MCF 10A (cell line): Measurements from ENCODE around the gene TKT. TPM values are rescaled to one million over a fixed set of nuclear protein-coding genes. Genes with fewer than 3 reads are reported as not detected.
A peak's percentile ranks its signal among the peaks of the same experiment; 100 is the strongest.

Experiments used
- BruUV-seq: library from RNA; stranded (reverse); fragments of 400-500 nt; replicated peaks from 2 replicates; lab custom pipeline; 2021; lab: Mats Ljungman, UMichigan
- CTCF ChIA-PET: fragments of 300-600 bp; sonication (Branson Sonifier 250); formaldehyde crosslinking; extraction: SDS; loops from one replicate; lab custom pipeline; 2021; ENCODE audit warnings: antibody characterized with exemption, inconsistent platforms; lab: Yijun Ruan, JAX
- POLR2A ChIA-PET: fragments of 300-600, 350-650 bp; sonication (Branson Sonifier 250); formaldehyde crosslinking; extraction: SDS; loops from one replicate; lab custom pipeline; 2020; ENCODE audit warnings: antibody characterized with exemption, inconsistent platforms; lab: Yijun Ruan, JAX
- DNase-seq: peaks from one replicate; pipeline ENCODE4 v3.0.0-alpha.2; 2018; ENCODE audit not compliant: unreplicated experiment
- H3K27ac Mint-ChIP-seq: one replicate; pipeline ENCODE4 v1.8.0; 2022; ENCODE audit warnings: mild to moderate bottlenecking, low read depth, mixed read lengths; ENCODE audit not compliant: unreplicated experiment
- H3K27me3 Mint-ChIP-seq: one replicate; pipeline ENCODE4 v1.8.0; 2022; ENCODE audit warnings: mixed read lengths; ENCODE audit not compliant: insufficient read depth, unreplicated experiment
- H3K36me3 Mint-ChIP-seq: one replicate; pipeline ENCODE4 v1.8.0; 2022; ENCODE audit warnings: mild to moderate bottlenecking, moderate library complexity, mixed read lengths; ENCODE audit not compliant: insufficient read depth, unreplicated experiment
- H3K4me1 Mint-ChIP-seq: one replicate; pipeline ENCODE4 v1.8.0; 2022; ENCODE audit warnings: mixed read lengths; ENCODE audit not compliant: insufficient read depth, unreplicated experiment
- H3K4me3 Mint-ChIP-seq: one replicate; pipeline ENCODE4 v1.8.0; 2022; ENCODE audit warnings: mild to moderate bottlenecking, moderate library complexity, mixed read lengths; ENCODE audit not compliant: unreplicated experiment
- H3K9me3 Mint-ChIP-seq: one replicate; pipeline ENCODE4 v1.8.0; 2022; ENCODE audit warnings: mixed read lengths; ENCODE audit not compliant: unreplicated experiment
- CTCF ChIP-seq: fragments of 200-600 bp; IDR thresholded peaks from one replicate; pipeline ENCODE4 v1.8.0; 2022; ENCODE audit warnings: antibody characterized with exemption, mild to moderate bottlenecking; ENCODE audit not compliant: unreplicated experiment
- intact Hi-C: fragments of 100-400 bp; cut with micrococcal nuclease; formaldehyde crosslinking; loops from 2 replicates; pipeline ENCODE4 v1.14.1; 2022
- total RNA-seq: library from RNA; stranded (reverse); gene quantifications from 2 replicates; pipeline ENCODE4 v1.2.3, GENCODE V29; 2022

The TKT gene
- total RNA-seq, 1 experiment from 2014 or later = 326 TPM

- CTCF ChIA-PET = interaction anchor here (0.6 to 1.2 kb wide), 4 partner anchors 11 to 47 kb away, joined by 3 to 4 read pairs (median 4); no protein-coding TSS in a partner anchor
- no peak overlapping the region for H3K4me3 Mint-ChIP-seq
- intact Hi-C loops = no loop called here
- H3K9me3 Mint-ChIP-seq = no peaks in the 10 kb centered on the region
- H3K4me1 Mint-ChIP-seq = peaks cover 29% of the 10 kb centered on the region
- no peak overlapping the region for H3K27ac Mint-ChIP-seq
- no peaks in the 10 kb centered on the region for H3K27me3 Mint-ChIP-seq
- POLR2A ChIA-PET = interaction anchor here (1.3 kb wide), 1 partner anchor 11 kb away, joined by 4 read pairs; no protein-coding TSS in a partner anchor
- TF ChIP-seq CTCF = no peak
- no TSS peak for BruUV-seq
- H3K36me3 Mint-ChIP-seq = peaks cover 57% of the 10 kb centered on the region
- DNase-seq = peak; percentile 67
Measured at GRCh38 chr3:53243165-53243564, 12.7 kb downstream of the TKT start.

GRCh38 chr3:53242642-53243041, 13.2 kb downstream of the TKT start:
- Mint-ChIP-seq H3K4me3 (no peak overlapping the region), H3K4me1 (peaks cover 27% of the 10 kb centered on the region), H3K36me3 (peaks cover 57% of the 10 kb centered on the region), H3K9me3 (no peaks in the 10 kb centered on the region), H3K27ac (peak overlapping the region; percentile 67), H3K27me3 (no peaks in the 10 kb centered on the region)
- BruUV-seq = no TSS peak
- DNase-seq = peak; percentile 32
- ChIA-PET CTCF (interaction anchor here (0.6 kb wide), 1 partner anchor 57 kb away, joined by 3 read pairs; no protein-coding TSS in a partner anchor), POLR2A (interaction anchor here (1.3 kb wide), 1 partner anchor 12 kb away, joined by 4 read pairs; no protein-coding TSS in a partner anchor)
- intact Hi-C loops = no loop called here
- TF ChIP-seq CTCF = no peak

- DNase-seq = no peak
- ChIA-PET POLR2A (no interaction called here), CTCF (interaction anchor here (0.6 kb wide), 1 partner anchor 58 kb away, joined by 3 read pairs; no protein-coding TSS in a partner anchor)
- Mint-ChIP-seq H3K36me3 (peaks cover 56% of the 10 kb centered on the region), H3K4me1 (peaks cover 26% of the 10 kb centered on the region), H3K27ac (peak overlapping the region; percentile 67), H3K9me3 (no peaks in the 10 kb centered on the region), H3K27me3 (no peaks in the 10 kb centered on the region), H3K4me3 (no peak overlapping the region)
- TF ChIP-seq CTCF = no peak
- intact Hi-C loops = no loop called here
- BruUV-seq = no TSS peak
Measured at GRCh38 chr3:53242155-53242554, 13.7 kb downstream of the TKT start.

GRCh38 chr3:53240989-53241972, 14.5 kb downstream of the TKT start:
- no peak overlapping the region for H3K4me3 Mint-ChIP-seq
- H3K4me1 Mint-ChIP-seq = peaks cover 30% of the 10 kb centered on the region
- intact Hi-C loops = no loop called here
- no peak for TF ChIP-seq CTCF
- H3K27ac Mint-ChIP-seq = peak overlapping the region; percentile 67
- no peak for DNase-seq
- H3K9me3 Mint-ChIP-seq = no peaks in the 10 kb centered on the region
- ChIA-PET CTCF (interaction anchor here (0.7 to 0.9 kb wide), 2 partner anchors 10 to 23 kb away, joined by 3 read pairs; no protein-coding TSS in a partner anchor), POLR2A (interaction anchor here (1.0 kb wide), 1 partner anchor 21 kb away, joined by 3 read pairs; no protein-coding TSS in a partner anchor)
- H3K36me3 Mint-ChIP-seq = peaks cover 57% of the 10 kb centered on the region
- H3K27me3 Mint-ChIP-seq = no peaks in the 10 kb centered on the region
- no TSS peak for BruUV-seq
